Left renal cortex interstitium (tissue), 4 donors: ENCODE measurements around the gene MYL6B. TPM values are rescaled to one million over a fixed set of nuclear protein-coding genes. Genes with fewer than 3 reads are reported as not detected.
"Not testable (repeated sequence)": the region's sequence is repeated elsewhere in the genome, so short reads cannot be mapped to it uniquely, and the experiment has no call there.

Experiments
- DNase-seq, 4 donors: peaks; one replicate each; pipeline ENCODE4 v3.0.0-alpha.2; 2013; ENCODE audit warnings: low read depth in 4 of 4, low spot score in 2 of 4, missing footprints in 1 of 4
- polyA plus RNA-seq, 4 donors: library from polyadenylated mRNA; unstranded; fragments of 120-200 nt; gene quantifications; one replicate each; pipeline ENCODE4 v1.2.1, GENCODE V29; 2013; ENCODE audit not compliant: insufficient read length in 4 of 4

The MYL6B gene
- polyA plus RNA-seq, 4 donors, result 158 to 212 (median 171) TPM

- DNase-seq, result no peak
These were observed 11.4 kb downstream of the MYL6B start for GRCh38 chr12:56163533-56164344.

GRCh38 chr12:56164345-56164729 is 11.9 kb downstream of the MYL6B start:
- no peak for DNase-seq

- no peak for DNase-seq
These were observed 13.0 kb downstream of the MYL6B start for GRCh38 chr12:56165369-56165768.

GRCh38 chr12:56169229-56169759 is 16.9 kb downstream of the MYL6B start:
- DNase-seq, result no peak

GRCh38 chr12:56172839-56173238 is 20.5 kb downstream of the MYL6B start:
- DNase-seq, result no peak

- DNase-seq, result no peak
These were observed 26.0 kb downstream of the MYL6B start for GRCh38 chr12:56178347-56178746.

- DNase-seq, result no peak
These were observed 34.6 kb downstream of the MYL6B start for GRCh38 chr12:56186957-56187356.

GRCh38 chr12:56188131-56188777 is 35.9 kb downstream of the MYL6B start:
- DNase-seq, result no peak

- no peak for DNase-seq
These were observed 36.4 kb downstream of the MYL6B start for GRCh38 chr12:56188778-56189098.

GRCh38 chr12:56189099-56189917 is 36.9 kb downstream of the MYL6B start, which contains the start of gene SMARCC2:
SMARCC2 (minus strand) TSS chr12:56189483; CDS start chr12:56189461, 22 bp downstream.
- peak; percentile 56 to 82 (median 70) for DNase-seq

GRCh38 chr12:56189918-56190694 is 37.7 kb downstream of the MYL6B start:
- peak; percentile 86 to 93 (median 90) for DNase-seq

GRCh38 chr12:56190695-56191155 is 38.3 kb downstream of the MYL6B start:
- DNase-seq, result no peak

- DNase-seq, result no peak
These were observed 40.2 kb downstream of the MYL6B start for GRCh38 chr12:56192582-56192981.

GRCh38 chr12:56193025-56193578 is 40.7 kb downstream of the MYL6B start:
- peak in 3 of 4 donors; percentile 56 to 84 (median 65) for DNase-seq

GRCh38 chr12:56196818-56197550 is 44.6 kb downstream of the MYL6B start:
- DNase-seq, result not testable (repeated sequence)

GRCh38 chr12:56197921-56198635 is 45.7 kb downstream of the MYL6B start:
- no peak for DNase-seq

GRCh38 chr12:56198836-56199235 is 46.4 kb downstream of the MYL6B start:
- DNase-seq, result no peak

- no peak for DNase-seq
These were observed 50.0 kb downstream of the MYL6B start for GRCh38 chr12:56202366-56202765.
